Right atrium auricular region (tissue), 2 donors: ENCODE data around the gene HHIP. TPM values are rescaled to one million over a fixed set of nuclear protein-coding genes. Genes with fewer than 3 reads are reported as not detected.
"Not testable (repeated sequence)": the region's sequence is repeated elsewhere in the genome, so short reads cannot be mapped to it uniquely, and the experiment has no call there.

ENCODE experiments used
- DNase-seq: peaks from one replicate; pipeline ENCODE4 v3.0.0-alpha.2; 2019; ENCODE audit warnings: low spot score
- H3K27ac ChIP-seq, 2 donors: fragments of 200-600 bp; sonication (generic); 1 replicate in 1 of 2; 2 replicates in 1 of 2; pipeline ENCODE4 v1.5.1; 2016 to 2019
- H3K27me3 ChIP-seq, 2 donors: fragments of 200-600 bp; sonication (generic); one replicate each; pipeline versions ENCODE4 v1.5.1 to v1.6.0; 2017 to 2019
- H3K36me3 ChIP-seq: fragments of 200-600 bp; sonication (generic); one replicate; pipeline ENCODE4 v1.5.1; 2016
- H3K4me1 ChIP-seq, 2 donors: fragments of 200-600 bp; sonication (generic); one replicate each; pipeline versions ENCODE4 v1.5.1 to v1.6.0; 2017 to 2019
- H3K4me3 ChIP-seq, 2 donors: fragments of 200-600 bp; sonication (generic); 1 replicate in 1 of 2; 2 replicates in 1 of 2; pipeline ENCODE4 v1.5.1; 2017 to 2019; ENCODE audit warnings: mild to moderate bottlenecking in 1 of 2, moderate library complexity in 1 of 2
- H3K9me3 ChIP-seq, 2 donors: fragments of 200-600 bp; sonication (generic); one replicate each; pipeline ENCODE4 v1.5.1; 2019
- total RNA-seq, 2 donors: library from RNA; depleted of rRNA; stranded (reverse); fragments of >200 nt; gene quantifications; one replicate each; pipeline ENCODE4 v1.1.0, GENCODE V29; 2016
- TF ChIP-seq, protein P1 (sequence below), 2 donors: fragments of 200-600 bp; sonication (generic); IDR thresholded peaks; one replicate each; pipeline ENCODE4 v1.5.1; 2019; ENCODE audit warnings: antibody characterized with exemption in 2 of 2

The HHIP gene
- total RNA-seq, 2 donors from 2014 or later: 0.31 to 14.5 TPM

GRCh38 chr4:144757969-144758368 lies 112.0 kb downstream of the HHIP start:
- Histone ChIP-seq H3K27me3 (no peaks in the 10 kb centered on the region), H3K9me3 (no peaks in the 10 kb centered on the region), H3K4me3 (no peak overlapping the region), H3K36me3 (no peaks in the 10 kb centered on the region), H3K4me1 (no peaks in the 10 kb centered on the region), H3K27ac (no peak overlapping the region)
- TF ChIP-seq, protein P1, sequence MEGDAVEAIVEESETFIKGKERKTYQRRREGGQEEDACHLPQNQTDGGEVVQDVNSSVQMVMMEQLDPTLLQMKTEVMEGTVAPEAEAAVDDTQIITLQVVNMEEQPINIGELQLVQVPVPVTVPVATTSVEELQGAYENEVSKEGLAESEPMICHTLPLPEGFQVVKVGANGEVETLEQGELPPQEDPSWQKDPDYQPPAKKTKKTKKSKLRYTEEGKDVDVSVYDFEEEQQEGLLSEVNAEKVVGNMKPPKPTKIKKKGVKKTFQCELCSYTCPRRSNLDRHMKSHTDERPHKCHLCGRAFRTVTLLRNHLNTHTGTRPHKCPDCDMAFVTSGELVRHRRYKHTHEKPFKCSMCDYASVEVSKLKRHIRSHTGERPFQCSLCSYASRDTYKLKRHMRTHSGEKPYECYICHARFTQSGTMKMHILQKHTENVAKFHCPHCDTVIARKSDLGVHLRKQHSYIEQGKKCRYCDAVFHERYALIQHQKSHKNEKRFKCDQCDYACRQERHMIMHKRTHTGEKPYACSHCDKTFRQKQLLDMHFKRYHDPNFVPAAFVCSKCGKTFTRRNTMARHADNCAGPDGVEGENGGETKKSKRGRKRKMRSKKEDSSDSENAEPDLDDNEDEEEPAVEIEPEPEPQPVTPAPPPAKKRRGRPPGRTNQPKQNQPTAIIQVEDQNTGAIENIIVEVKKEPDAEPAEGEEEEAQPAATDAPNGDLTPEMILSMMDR (IDR thresholded peaks at IDR 0.05): no peak
- no peak for DNase-seq

DNA sequence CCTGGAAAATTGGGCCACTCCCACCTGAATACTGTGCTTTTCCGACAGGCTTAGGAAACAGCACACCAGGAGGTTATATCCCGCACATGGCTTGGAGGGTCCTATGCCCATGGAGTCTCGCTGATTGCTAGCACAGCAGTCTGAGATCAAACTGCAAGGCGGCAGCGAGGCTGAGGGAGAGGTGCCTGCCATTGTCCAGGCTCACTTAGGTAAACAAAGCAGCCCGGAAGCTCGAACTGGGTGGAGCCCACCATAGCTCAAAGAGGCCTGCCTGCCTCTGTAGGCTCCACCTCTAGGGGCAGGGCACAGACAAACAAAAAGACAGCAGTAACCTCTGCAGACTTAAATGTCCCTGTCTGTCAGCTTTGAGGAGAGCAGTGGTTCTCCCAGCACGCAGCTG lies 122.9 kb downstream of the HHIP start:
- not testable (repeated sequence) for H3K36me3 ChIP-seq, DNase-seq, H3K4me1 ChIP-seq, H3K9me3 ChIP-seq, H3K27me3 ChIP-seq, H3K27ac ChIP-seq, H3K4me3 ChIP-seq

- H3K36me3 ChIP-seq: no peaks in the 10 kb centered on the region
- H3K4me3 ChIP-seq: no peak overlapping the region
- DNase-seq: no peak
- H3K9me3 ChIP-seq: no peaks in the 10 kb centered on the region
- TF ChIP-seq, protein P1 (IDR thresholded peaks at IDR 0.05): no peak
- no peak overlapping the region for H3K27ac ChIP-seq
- no peaks in the 10 kb centered on the region for H3K4me1 ChIP-seq
- H3K27me3 ChIP-seq: no peaks in the 10 kb centered on the region
Observed at GRCh38 chr4:144778364-144778763, 132.4 kb downstream of the HHIP start.

GRCh38 chr4:144782345-144782744 lies 136.4 kb downstream of the HHIP start:
- DNase-seq: no peak
- no peak overlapping the region for H3K4me3 ChIP-seq
- no peaks in the 10 kb centered on the region for H3K36me3 ChIP-seq
- H3K27ac ChIP-seq: no peak overlapping the region
- no peaks in the 10 kb centered on the region for H3K27me3 ChIP-seq
- TF ChIP-seq, protein P1 (IDR thresholded peaks at IDR 0.05): no peak
- H3K9me3 ChIP-seq: no peaks in the 10 kb centered on the region
- H3K4me1 ChIP-seq: no peaks in the 10 kb centered on the region

- no peak overlapping the region for H3K4me3 ChIP-seq
- no peaks in the 10 kb centered on the region for H3K36me3 ChIP-seq
- TF ChIP-seq, protein P1 (IDR thresholded peaks at IDR 0.05): no peak
- no peaks in the 10 kb centered on the region for H3K9me3 ChIP-seq
- H3K27ac ChIP-seq: no peak overlapping the region
- no peaks in the 10 kb centered on the region for H3K4me1 ChIP-seq
- DNase-seq: no peak
- no peaks in the 10 kb centered on the region for H3K27me3 ChIP-seq
Observed at GRCh38 chr4:144785961-144786360, 140.0 kb downstream of the HHIP start.

DNA sequence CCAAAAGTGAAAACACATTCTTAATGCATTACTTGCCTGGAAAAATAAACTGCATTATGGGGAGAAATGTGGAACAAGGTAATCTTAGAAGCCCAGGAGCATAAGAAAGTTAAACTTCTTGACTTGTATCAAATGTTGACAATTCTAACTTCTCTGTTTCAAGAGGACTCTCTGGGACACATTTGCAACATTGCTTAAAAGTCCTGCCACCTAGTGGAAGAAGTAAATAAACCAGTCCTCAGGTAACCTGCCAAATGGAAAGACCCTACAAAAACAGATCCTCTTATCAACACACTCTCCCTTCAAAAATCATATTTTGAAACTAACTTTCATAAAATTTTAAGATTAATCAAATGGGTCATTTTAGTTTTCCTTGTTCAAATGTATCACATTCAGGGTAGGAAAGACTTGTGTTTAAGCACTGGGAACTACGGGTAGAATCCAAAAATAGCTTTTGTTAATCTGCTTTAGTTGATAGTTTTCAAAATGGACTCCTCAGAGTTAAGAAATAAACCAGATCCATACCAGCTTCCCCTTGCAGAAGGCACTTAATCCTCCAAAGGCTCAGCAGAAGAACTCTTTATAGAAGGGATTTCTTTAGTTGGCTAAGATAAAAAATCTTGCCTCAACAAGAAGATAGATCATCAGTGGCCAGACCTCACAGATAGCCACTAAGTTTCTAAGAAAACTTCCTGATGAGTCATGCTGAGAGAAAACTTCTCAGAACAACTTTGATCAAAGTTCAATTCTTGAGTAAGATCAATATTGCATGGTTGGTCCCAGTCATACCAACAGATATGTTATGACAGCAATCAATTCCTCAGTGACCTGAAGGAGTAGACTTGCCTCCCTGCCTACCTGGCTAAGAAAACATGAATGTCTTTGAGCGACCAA lies 141.7 kb downstream of the HHIP start:
- Histone ChIP-seq H3K27ac (no peak overlapping the region), H3K4me1 (no peaks in the 10 kb centered on the region), H3K9me3 (no peaks in the 10 kb centered on the region), H3K4me3 (no peak overlapping the region), H3K27me3 (no peaks in the 10 kb centered on the region), H3K36me3 (no peaks in the 10 kb centered on the region)
- TF ChIP-seq, protein P1 (IDR thresholded peaks at IDR 0.05): peak; percentile 16 to 69
- DNase-seq: no peak
